Measurements from ENCODE around the gene RPL10A. TPM values are rescaled to one million over a fixed set of nuclear protein-coding genes. Genes with fewer than 3 reads are reported as not detected.

Gene RPL10A
- total RNA-seq, 1 donor from 2014 or later: 643 TPM

DNA sequence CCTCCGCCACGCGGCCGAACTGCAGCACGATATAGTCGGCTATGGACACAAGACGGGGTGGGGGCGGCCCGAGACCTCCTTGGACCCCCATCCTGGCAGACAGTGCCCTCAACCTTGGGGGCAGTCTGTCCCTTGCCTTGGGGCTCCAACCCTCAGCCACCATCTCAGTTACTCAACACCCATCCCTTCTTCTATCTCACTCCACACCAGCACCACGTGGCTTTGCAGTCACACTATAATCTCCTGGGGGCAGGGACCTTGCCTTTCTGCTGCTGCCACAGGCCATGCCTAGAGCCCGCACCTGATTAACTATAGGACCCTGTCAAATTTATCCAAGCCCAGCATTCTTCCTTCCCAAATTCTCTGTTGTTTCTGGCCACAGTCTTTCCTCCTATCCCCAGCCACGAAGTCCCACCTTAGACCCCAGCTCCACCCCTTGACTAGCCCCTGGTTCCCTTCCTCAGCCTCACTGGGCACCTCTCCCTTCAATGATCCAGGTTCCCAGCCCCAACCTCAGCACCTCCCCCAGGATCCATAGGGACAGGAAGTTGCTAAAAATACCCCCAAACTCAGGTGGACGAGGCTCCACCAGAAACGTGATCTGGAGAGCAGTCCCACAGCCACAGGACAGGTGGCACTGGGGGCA lies 30.3 kb downstream of the RPL10A start:
- TF ChIP-seq, protein P1, sequence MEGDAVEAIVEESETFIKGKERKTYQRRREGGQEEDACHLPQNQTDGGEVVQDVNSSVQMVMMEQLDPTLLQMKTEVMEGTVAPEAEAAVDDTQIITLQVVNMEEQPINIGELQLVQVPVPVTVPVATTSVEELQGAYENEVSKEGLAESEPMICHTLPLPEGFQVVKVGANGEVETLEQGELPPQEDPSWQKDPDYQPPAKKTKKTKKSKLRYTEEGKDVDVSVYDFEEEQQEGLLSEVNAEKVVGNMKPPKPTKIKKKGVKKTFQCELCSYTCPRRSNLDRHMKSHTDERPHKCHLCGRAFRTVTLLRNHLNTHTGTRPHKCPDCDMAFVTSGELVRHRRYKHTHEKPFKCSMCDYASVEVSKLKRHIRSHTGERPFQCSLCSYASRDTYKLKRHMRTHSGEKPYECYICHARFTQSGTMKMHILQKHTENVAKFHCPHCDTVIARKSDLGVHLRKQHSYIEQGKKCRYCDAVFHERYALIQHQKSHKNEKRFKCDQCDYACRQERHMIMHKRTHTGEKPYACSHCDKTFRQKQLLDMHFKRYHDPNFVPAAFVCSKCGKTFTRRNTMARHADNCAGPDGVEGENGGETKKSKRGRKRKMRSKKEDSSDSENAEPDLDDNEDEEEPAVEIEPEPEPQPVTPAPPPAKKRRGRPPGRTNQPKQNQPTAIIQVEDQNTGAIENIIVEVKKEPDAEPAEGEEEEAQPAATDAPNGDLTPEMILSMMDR (IDR thresholded peaks at IDR 0.05): no peak
- no peaks in the 10 kb centered on the region for H3K36me3 ChIP-seq
- peak overlapping the region in 1 of 2 donors; percentile 99 for H3K27ac ChIP-seq
- H3K9me3 ChIP-seq: no peaks in the 10 kb centered on the region
- H3K27me3 ChIP-seq: peaks cover 3% of the 10 kb centered on the region
- DNase-seq (ENCODE audit: low spot score in 2 of 2): no peak
- intact Hi-C loops (cut with DNase I): loop anchor here (5.0 kb wide), 2 partner anchors 529 to 699 kb away; partner anchors contain the start of genes BRPF3 and MAPK14
- peak overlapping the region; percentile 96 to 98 for H3K4me3 ChIP-seq
- peaks cover 15 to 21% of the 10 kb centered on the region in 2 donors for H3K4me1 ChIP-seq

DNA sequence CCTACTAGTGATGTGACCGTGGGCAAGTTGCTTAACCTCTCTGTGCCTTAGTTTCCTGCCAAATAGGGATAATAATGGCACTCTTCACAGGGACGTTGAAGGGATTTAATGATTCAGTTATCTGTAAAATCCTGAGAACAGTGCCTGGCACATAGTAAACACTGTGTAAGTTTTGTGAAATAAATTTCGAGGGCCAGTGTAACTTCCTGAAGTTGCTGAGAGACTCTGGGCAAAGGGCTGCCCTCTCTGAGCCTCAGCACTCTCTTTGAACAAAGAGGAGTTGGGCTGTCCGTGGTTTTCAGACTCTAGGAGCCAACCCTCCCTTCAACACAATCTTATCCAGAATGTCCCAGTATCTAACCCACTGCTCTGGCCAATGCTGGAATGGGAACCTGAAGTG lies 31.2 kb downstream of the RPL10A start:
- intact Hi-C loops (cut with DNase I): loop anchor here (5.0 kb wide), 2 partner anchors 528 to 698 kb away; partner anchors contain the start of genes BRPF3 and MAPK14
- Histone ChIP-seq H3K9me3 (no peaks in the 10 kb centered on the region), H3K27ac (no peak overlapping the region), H3K27me3 (peaks cover 6% of the 10 kb centered on the region), H3K4me3 (no peak overlapping the region), H3K4me1 (peaks cover 9 to 16% of the 10 kb centered on the region in 2 donors), H3K36me3 (no peaks in the 10 kb centered on the region)
- TF ChIP-seq, protein P1 (IDR thresholded peaks at IDR 0.05): no peak
- no peak for DNase-seq (ENCODE audit: low spot score in 2 of 2)

DNA sequence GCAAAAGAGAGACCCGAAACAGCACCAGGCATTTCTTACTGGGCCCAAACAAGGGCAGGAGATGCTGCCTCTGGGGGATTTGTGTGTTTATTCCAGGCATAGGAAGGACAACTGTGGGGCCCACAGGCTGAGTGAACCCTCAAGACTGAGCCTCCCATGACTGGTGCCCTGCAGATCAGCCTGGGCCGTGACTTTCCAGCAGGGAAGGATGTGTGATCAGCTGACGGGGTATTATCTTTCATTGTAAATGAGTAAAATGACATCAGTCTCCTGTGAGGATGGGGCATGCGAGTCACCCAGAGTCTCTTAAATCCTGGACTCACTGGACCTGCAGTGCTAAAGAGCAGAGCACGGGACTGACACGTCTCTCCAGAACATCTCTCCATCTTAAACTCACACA lies 32.6 kb downstream of the RPL10A start:
- Histone ChIP-seq H3K4me3 (no peak overlapping the region), H3K9me3 (no peaks in the 10 kb centered on the region), H3K4me1 (peaks cover 3 to 10% of the 10 kb centered on the region in 2 donors), H3K27ac (no peak overlapping the region), H3K36me3 (no peaks in the 10 kb centered on the region), H3K27me3 (peaks cover 6% of the 10 kb centered on the region)
- no peak for DNase-seq (ENCODE audit: low spot score in 2 of 2)
- intact Hi-C loops (cut with DNase I): no loop called here
- TF ChIP-seq, protein P1 (IDR thresholded peaks at IDR 0.05): no peak

DNA sequence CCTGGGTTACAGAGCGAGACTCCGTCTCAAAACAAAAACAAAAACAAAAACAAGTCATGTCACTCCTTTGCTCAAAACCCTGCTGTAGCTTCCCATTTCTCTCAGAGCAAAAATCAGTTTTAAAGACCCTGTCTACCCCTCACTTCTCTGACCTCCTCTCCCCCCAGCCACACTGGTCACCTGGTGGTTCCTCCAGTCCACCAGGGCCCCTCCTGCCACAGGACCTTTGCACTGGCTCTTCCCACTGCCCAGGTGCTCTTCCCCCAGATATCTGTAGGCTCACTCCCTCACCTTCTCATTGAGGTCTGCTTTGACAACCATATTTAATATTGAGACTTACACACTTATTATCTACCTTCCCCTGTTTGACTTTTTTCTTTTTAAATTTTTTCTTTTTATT lies 33.6 kb downstream of the RPL10A start:
- H3K36me3 ChIP-seq: no peaks in the 10 kb centered on the region
- H3K27ac ChIP-seq: no peak overlapping the region
- intact Hi-C loops (cut with DNase I): no loop called here
- H3K4me1 ChIP-seq: peaks cover 3 to 10% of the 10 kb centered on the region in 2 donors
- peaks cover 10% of the 10 kb centered on the region for H3K27me3 ChIP-seq
- no peak overlapping the region for H3K4me3 ChIP-seq
- H3K9me3 ChIP-seq: no peaks in the 10 kb centered on the region
- TF ChIP-seq, protein P1 (IDR thresholded peaks at IDR 0.05): no peak
- DNase-seq (ENCODE audit: low spot score in 2 of 2): no peak

DNA sequence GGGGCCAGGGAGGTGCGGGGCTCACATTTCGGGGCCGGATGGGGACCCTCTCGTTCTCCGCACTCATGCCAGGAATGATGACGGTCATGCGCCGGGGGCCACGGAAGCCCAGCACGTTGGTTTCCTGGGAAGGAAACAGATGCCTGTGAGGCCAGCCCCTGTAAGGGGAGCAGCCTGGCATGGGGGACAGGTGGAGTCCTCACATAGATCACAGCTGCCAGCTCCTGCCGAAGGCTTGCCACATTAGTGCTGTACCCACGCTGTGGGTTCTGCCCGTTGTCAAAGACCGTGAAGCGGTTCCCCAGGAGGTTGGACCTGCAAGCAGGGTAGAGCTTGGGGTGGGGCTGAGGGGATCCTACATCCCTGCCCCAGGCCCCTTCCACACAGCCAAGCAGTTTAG lies 35.3 kb downstream of the RPL10A start:
- DNase-seq (ENCODE audit: low spot score in 2 of 2): no peak
- peaks cover 10% of the 10 kb centered on the region for H3K27me3 ChIP-seq
- H3K4me1 ChIP-seq: no peaks in the 10 kb centered on the region
- no peak overlapping the region for H3K27ac ChIP-seq
- H3K4me3 ChIP-seq: no peak overlapping the region
- intact Hi-C loops (cut with DNase I): no loop called here
- H3K9me3 ChIP-seq: no peaks in the 10 kb centered on the region
- TF ChIP-seq, protein P1 (IDR thresholded peaks at IDR 0.05): no peak
- no peaks in the 10 kb centered on the region for H3K36me3 ChIP-seq

All from ascending aorta (tissue), 2 donors.